ENCODE data around the gene CIAO3. TPM values are rescaled to one million over a fixed set of nuclear protein-coding genes. Genes with fewer than 3 reads are reported as not detected.

Gene CIAO3
- total RNA-seq, 1 experiment from 2014 or later: 21.9 TPM

DNA sequence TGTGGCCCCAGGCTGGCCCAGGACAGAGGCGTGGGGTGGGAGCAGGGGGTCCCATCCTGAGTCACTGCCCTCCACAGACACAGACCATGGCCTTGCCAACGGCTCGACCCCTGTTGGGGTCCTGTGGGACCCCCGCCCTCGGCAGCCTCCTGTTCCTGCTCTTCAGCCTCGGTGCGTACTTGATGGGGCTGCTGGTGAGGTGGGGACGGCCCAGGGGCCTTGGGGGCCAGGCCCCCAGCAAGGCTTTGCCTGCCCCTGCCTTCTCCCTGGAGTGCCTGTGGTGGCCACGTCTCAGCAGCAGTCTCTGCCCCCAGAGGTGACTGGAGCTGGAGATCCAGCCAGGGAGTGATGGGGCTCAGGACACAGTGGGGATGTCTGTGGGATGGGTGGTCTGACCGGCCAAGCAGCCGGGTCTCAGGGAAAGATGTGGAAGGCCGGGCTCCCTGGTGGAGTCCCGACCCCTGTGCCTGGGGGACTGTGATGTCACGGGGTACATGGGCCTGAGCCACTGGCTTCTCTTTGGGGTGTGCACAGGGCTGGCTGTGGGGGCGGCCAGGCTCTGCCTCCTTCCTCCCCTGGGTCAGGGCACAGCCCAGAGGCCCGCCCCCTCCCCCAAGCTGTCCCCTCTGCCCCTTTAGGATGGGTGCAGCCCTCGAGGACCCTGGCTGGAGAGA is 21.9 kb upstream of the CIAO3 start:
- Histone ChIP-seq H3K9ac (ENCODE audit: extremely low read depth, insufficient read length, low read length) (no peak overlapping the region), H3K4me2 (ENCODE audit: insufficient read depth, insufficient read length, low read length) (no peak overlapping the region), H3K23ac (ENCODE audit: insufficient read length, low read depth, low read length) (no peak overlapping the region), H4K20me1 (ENCODE audit: control insufficient read depth, insufficient read depth, insufficient read length) (no peaks in the 10 kb centered on the region), H3K18ac (ENCODE audit: insufficient read length, low read depth, low read length) (no peak overlapping the region), H3K14ac (ENCODE audit: insufficient read depth, low read length) (no peak overlapping the region), H3K4me1 (ENCODE audit: insufficient read depth, low read length) (no peaks in the 10 kb centered on the region), H4K91ac (ENCODE audit: insufficient read length, low read depth, low read length) (no peak overlapping the region), H2BK5ac (ENCODE audit: insufficient read length, low read length) (no peak overlapping the region), H4K5ac (ENCODE audit: insufficient read length, low read depth, low read length) (no peak overlapping the region), H2BK120ac (ENCODE audit: low read depth, low read length, poor library complexity, severe bottlenecking) (no peak overlapping the region), H3K4ac (ENCODE audit: low read depth, low read length) (no peak overlapping the region), H2AK5ac (ENCODE audit: insufficient read length, low read length) (no peak overlapping the region), H3K23me2 (ENCODE audit: insufficient read length, low read depth, low read length, poor library complexity, severe bottlenecking) (no peaks in the 10 kb centered on the region), H3K27ac (ENCODE audit: insufficient read length, low read depth, low read length) (no peak overlapping the region), H4K8ac (replicated peaks; ENCODE audit: insufficient read length, low read depth, low read length) (no peak overlapping the region), H3T11ph (ENCODE audit: low read length) (no peak overlapping the region), H3K56ac (ENCODE audit: insufficient read length, low read depth, low read length) (no peak overlapping the region), H2BK12ac (ENCODE audit: insufficient read length, low read depth, low read length) (no peak overlapping the region), H3K9me3 (ENCODE audit: control insufficient read depth, low read depth, low read length) (no peaks in the 10 kb centered on the region), H3K79me1 (ENCODE audit: insufficient read depth, low read depth, low read length, poor library complexity, severe bottlenecking) (no peaks in the 10 kb centered on the region), H3K79me2 (ENCODE audit: insufficient read depth, low read length) (no peaks in the 10 kb centered on the region), H2BK20ac (ENCODE audit: low read depth, low read length, poor library complexity, severe bottlenecking) (no peak overlapping the region), H2AFZ (ENCODE audit: low read length) (no peak overlapping the region), H3K27me3 (ENCODE audit: insufficient read depth, low read length) (no peaks in the 10 kb centered on the region), H2BK15ac (ENCODE audit: low read depth, low read length) (no peak overlapping the region)
- no CpG with 5 or more reads among the region's 17 CpGs for WGBS (ENCODE audit: extremely low coverage, insufficient read length, low lambda C conversion rate)
- H3K36me3 Mint-ChIP-seq (ENCODE audit: insufficient read depth in 1 of 3, low read depth in 3 of 3): no peaks in the 10 kb centered on the region
- H3K4me3 Mint-ChIP-seq: no peak overlapping the region
- H3K27ac Mint-ChIP-seq: no peak overlapping the region
- DNase-seq: no peak
- H3K27me3 Mint-ChIP-seq (ENCODE audit: low read depth): peaks cover 12% of the 10 kb centered on the region
- TF ChIP-seq, protein P1, sequence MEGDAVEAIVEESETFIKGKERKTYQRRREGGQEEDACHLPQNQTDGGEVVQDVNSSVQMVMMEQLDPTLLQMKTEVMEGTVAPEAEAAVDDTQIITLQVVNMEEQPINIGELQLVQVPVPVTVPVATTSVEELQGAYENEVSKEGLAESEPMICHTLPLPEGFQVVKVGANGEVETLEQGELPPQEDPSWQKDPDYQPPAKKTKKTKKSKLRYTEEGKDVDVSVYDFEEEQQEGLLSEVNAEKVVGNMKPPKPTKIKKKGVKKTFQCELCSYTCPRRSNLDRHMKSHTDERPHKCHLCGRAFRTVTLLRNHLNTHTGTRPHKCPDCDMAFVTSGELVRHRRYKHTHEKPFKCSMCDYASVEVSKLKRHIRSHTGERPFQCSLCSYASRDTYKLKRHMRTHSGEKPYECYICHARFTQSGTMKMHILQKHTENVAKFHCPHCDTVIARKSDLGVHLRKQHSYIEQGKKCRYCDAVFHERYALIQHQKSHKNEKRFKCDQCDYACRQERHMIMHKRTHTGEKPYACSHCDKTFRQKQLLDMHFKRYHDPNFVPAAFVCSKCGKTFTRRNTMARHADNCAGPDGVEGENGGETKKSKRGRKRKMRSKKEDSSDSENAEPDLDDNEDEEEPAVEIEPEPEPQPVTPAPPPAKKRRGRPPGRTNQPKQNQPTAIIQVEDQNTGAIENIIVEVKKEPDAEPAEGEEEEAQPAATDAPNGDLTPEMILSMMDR (conservative IDR thresholded peaks at IDR 0.05): no peak
- peaks cover 2 to 7% of the 10 kb centered on the region in 2 experiments; a peak in 3 of 4 replicates for H3K4me1 Mint-ChIP-seq
- no peaks in the 10 kb centered on the region for H3K9me3 Mint-ChIP-seq

Measured in H9 (cell line).